ENCODE measurements around the gene CABP1. TPM values are rescaled to one million over a fixed set of nuclear protein-coding genes. Genes with fewer than 3 reads are reported as not detected.

Gene CABP1
- total and polyA plus RNA-seq, 10 of the 15 experiments (the other 5 are each of a cell fraction or from before 2014, with no cell fraction given) = 0.16 to 2.4 (median 0.80) TPM; not detected in 2

- TF ChIP-seq HDAC2 (IDR thresholded peaks at IDR 0.05) = no peak
- no peak for TF ChIP-seq FOXK2 (IDR thresholded peaks at IDR 0.05)
- no peak for TF ChIP-seq ASH2L (IDR thresholded peaks at IDR 0.05; ENCODE audit: borderline replicate concordance, low read depth)
- no peak for TF ChIP-seq RCOR1 (conservative IDR thresholded peaks at IDR 0.05; ENCODE audit: low read depth, low read length)
These were observed 18.7 kb downstream of the CABP1 start (continued) for GRCh38 chr12:120659151-120659525.

GRCh38 chr12:120661432-120661831 is 21.0 kb downstream of the CABP1 start:
- ChIA-PET SMC1A (ENCODE audit: uncharacterized antibody, unreplicated experiment) (interaction anchor here (0.9 to 9.6 kb wide), 3 partner anchors 8 to 12 kb away, joined by 4 to 146 read pairs (median 11); no protein-coding TSS in a partner anchor), CTCF (interaction anchor here (6.2 to 9.7 kb wide), 2 partner anchors 11 to 14 kb away, joined by 74 to 184 read pairs; no protein-coding TSS in a partner anchor), POLR2A (interaction anchor here (3.6 kb wide), 1 partner anchor 12 kb away, joined by 23 read pairs; no protein-coding TSS in a partner anchor), RAD21 (ENCODE audit: unreplicated experiment) (interaction anchor here (2.9 to 3.6 kb wide), 3 partner anchors 13 to 25 kb away, joined by 10 to 23 read pairs (median 17); partner anchors contain the start of gene MLEC)
- H2AFZ ChIP-seq (ENCODE audit: control insufficient read depth, low read depth, low read length) = no peak overlapping the region
- no peak overlapping the region for H3K27ac ChIP-seq (ENCODE audit: control insufficient read depth, insufficient read depth)
- ATAC-seq = no peak
- no peak overlapping the region for H3K4me2 ChIP-seq (ENCODE audit: control insufficient read depth, insufficient read depth)
- in situ Hi-C loops (cut with MboI) (no loop called here), intact Hi-C loops (cut with micrococcal nuclease; ENCODE audit: unreplicated experiment) (no loop called here)
- BruUV-seq (replicated peaks) = no TSS peak
- no peak for FAIRE-seq
- 17% methylated on average over 2 of the region's 2 CpGs for WGBS (ENCODE audit: insufficient coverage, insufficient replicate concordance, low lambda C conversion rate, missing lambda C conversion rate)
- TF ChIP-seq ASH2L (IDR thresholded peaks at IDR 0.05; ENCODE audit: borderline replicate concordance, low read depth) (no peak), MYC (IDR thresholded peaks at IDR 0.05; ENCODE audit: insufficient read depth, insufficient read length, insufficient replicate concordance, low read length, severe bottlenecking) (no peak), SUZ12 (IDR thresholded peaks at IDR 0.05; ENCODE audit: unreplicated experiment) (no peak), TCF3 (IDR thresholded peaks at IDR 0.05; ENCODE audit: borderline replicate concordance, insufficient read depth, low read depth, low read length) (no peak), PML (IDR thresholded peaks at IDR 0.05; ENCODE audit: low read length) (no peak), CUX1 (IDR thresholded peaks at IDR 0.05; ENCODE audit: insufficient replicate concordance, low read depth, low read length) (no peak), PAX5 (IDR thresholded peaks at IDR 0.05; ENCODE audit: borderline replicate concordance, low read depth, low read length) (no peak), POLR2AphosphoS5 (IDR thresholded peaks at IDR 0.05; ENCODE audit: low read length) (no peak), ZNF592 (IDR thresholded peaks at IDR 0.05) (no peak), MEF2B (IDR thresholded peaks at IDR 0.05; ENCODE audit: partially characterized antibody, poor library complexity, severe bottlenecking) (no peak)
- no peak overlapping the region for H3K9ac ChIP-seq (ENCODE audit: control insufficient read depth, insufficient read depth, low read length)
- H3K79me2 ChIP-seq (ENCODE audit: control insufficient read depth, insufficient read depth, low read length) = no peaks in the 10 kb centered on the region
- no peaks in the 10 kb centered on the region for H3K9me3 ChIP-seq (replicated peaks; ENCODE audit: control insufficient read depth, insufficient read depth, low read length)
- H3K27me3 ChIP-seq (replicated peaks in 1 of 2; ENCODE audit: control insufficient read depth in 2 of 2, insufficient read depth in 2 of 2, low read length in 1 of 2) = no peaks in the 10 kb centered on the region
- H3K36me3 ChIP-seq (ENCODE audit: control insufficient read depth in 2 of 2, insufficient read depth in 2 of 2, low read length in 1 of 2) = no peaks in the 10 kb centered on the region
- no peak overlapping the region for H3K4me3 ChIP-seq
- DNase-seq (ENCODE audit: low read depth, low spot score) = no peak
- peaks cover 9% of the 10 kb centered on the region for H3K4me1 ChIP-seq (ENCODE audit: control insufficient read depth, insufficient read depth, low read length)
- no peaks in the 10 kb centered on the region for H4K20me1 ChIP-seq (ENCODE audit: control insufficient read depth, insufficient read depth)
